HG03342 (cell line): ENCODE results near the gene GPHN.

Experiments
- ATAC-seq: cut with Tn5 transposase; IDR thresholded peaks from one replicate; pipeline ENCODE4 v1.9.1; 2021; ENCODE audit warnings: mild to moderate bottlenecking, moderate library complexity; ENCODE audit not compliant: unreplicated experiment

Gene GPHN

GRCh38 chr14:66916421-66916820, 408.5 kb downstream of the GPHN start:
- no peak for ATAC-seq

- no peak for ATAC-seq
Measured at GRCh38 chr14:66918527-66918926, 410.6 kb downstream of the GPHN start.

GRCh38 chr14:66920196-66920595, 412.2 kb downstream of the GPHN start:
- no peak for ATAC-seq

GRCh38 chr14:66923251-66923650, 415.3 kb downstream of the GPHN start:
- no peak for ATAC-seq

GRCh38 chr14:66939409-66939808, 431.5 kb downstream of the GPHN start:
- ATAC-seq, result no peak

- no peak for ATAC-seq
Measured at GRCh38 chr14:66944872-66945271, 436.9 kb downstream of the GPHN start.

- ATAC-seq, result no peak
Measured at GRCh38 chr14:66955159-66955558, 447.2 kb downstream of the GPHN start.

GRCh38 chr14:66959437-66960050, 451.6 kb downstream of the GPHN start:
- ATAC-seq, result no peak

- ATAC-seq, result no peak
Measured at GRCh38 chr14:66965831-66966230, 457.9 kb downstream of the GPHN start.

- ATAC-seq, result no peak
Measured at GRCh38 chr14:66972469-66972868, 464.5 kb downstream of the GPHN start.

GRCh38 chr14:66974397-66975025, 466.6 kb downstream of the GPHN start:
- no peak for ATAC-seq

- ATAC-seq, result no peak
Measured at GRCh38 chr14:66975251-66975650, 467.3 kb downstream of the GPHN start.

- no peak for ATAC-seq
Measured at GRCh38 chr14:66979101-66979974, 471.4 kb downstream of the GPHN start.

GRCh38 chr14:66982247-66982646, 474.3 kb downstream of the GPHN start:
- ATAC-seq, result no peak

GRCh38 chr14:66992776-66993175, 484.8 kb downstream of the GPHN start:
- ATAC-seq, result no peak

- ATAC-seq, result no peak
Measured at GRCh38 chr14:66993512-66993911, 485.6 kb downstream of the GPHN start.

- ATAC-seq, result no peak
Measured at GRCh38 chr14:66998013-66998412, 490.1 kb downstream of the GPHN start.

GRCh38 chr14:66999978-67000377, 492.0 kb downstream of the GPHN start:
- no peak for ATAC-seq

GRCh38 chr14:67002994-67003753, 495.2 kb downstream of the GPHN start:
- ATAC-seq, result no peak

GRCh38 chr14:67004521-67004920, 496.6 kb downstream of the GPHN start:
- ATAC-seq, result no peak

GRCh38 chr14:67010602-67011001, 502.7 kb downstream of the GPHN start:
- no peak for ATAC-seq
